ENCODE measurements around the gene CNOT8. TPM values are rescaled to one million over a fixed set of nuclear protein-coding genes. Genes with fewer than 3 reads are reported as not detected.

The CNOT8 gene
- total and polyA plus RNA-seq, 2 of the 4 experiments (the other 2 are of a cell fraction), result 41.4 to 49.1 TPM

DNA sequence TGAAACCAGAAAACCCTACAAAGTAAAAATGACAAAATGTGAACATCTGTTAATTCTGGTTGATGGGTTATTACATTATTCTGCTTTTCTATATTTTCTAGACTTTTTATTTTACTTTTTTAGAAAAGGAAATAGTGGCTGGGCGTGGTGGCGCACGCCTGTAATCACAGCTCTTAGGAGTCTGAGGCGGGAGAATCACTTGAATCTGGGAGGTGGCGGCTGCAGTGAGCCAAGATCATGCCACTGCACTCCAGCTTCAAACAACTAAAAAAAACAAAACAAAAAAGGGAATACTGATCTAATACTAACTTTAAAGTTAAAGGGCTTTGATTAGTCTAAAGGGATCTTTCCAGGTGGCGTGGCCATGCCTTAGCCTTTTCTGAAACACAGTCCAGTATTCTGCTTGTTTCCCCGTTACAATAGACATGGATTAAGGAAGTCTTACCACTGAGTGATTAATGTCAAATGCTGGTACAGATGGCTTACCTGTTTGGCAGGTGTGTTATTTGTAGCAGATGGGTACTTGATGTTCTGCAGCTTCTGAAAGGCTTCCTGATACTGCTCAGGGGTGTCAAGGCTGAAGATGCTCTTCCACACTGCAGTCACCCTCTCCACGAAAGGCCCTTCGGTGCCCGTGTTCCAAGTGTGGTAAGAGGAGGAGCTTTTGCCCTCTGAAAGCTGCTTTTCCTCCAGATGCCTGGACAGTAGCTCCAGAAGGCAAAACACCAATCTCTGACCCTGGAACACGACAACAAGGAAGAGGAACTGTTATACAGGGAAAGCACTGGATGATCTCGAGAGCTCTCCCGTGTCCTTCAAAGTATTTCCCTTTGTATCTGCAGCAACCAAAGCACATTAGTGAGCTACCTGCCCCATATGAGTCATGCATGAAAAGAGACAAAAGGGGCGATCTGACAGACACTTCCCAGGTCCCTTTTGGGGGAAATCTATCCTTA lies 37.5 kb downstream of the CNOT8 start:
- no CpG with 5 or more reads among the region's 14 CpGs for WGBS, 2 experiments (ENCODE audit: extremely low coverage in 2 of 2, insufficient read length in 1 of 2)
- TF ChIP-seq, protein P1, sequence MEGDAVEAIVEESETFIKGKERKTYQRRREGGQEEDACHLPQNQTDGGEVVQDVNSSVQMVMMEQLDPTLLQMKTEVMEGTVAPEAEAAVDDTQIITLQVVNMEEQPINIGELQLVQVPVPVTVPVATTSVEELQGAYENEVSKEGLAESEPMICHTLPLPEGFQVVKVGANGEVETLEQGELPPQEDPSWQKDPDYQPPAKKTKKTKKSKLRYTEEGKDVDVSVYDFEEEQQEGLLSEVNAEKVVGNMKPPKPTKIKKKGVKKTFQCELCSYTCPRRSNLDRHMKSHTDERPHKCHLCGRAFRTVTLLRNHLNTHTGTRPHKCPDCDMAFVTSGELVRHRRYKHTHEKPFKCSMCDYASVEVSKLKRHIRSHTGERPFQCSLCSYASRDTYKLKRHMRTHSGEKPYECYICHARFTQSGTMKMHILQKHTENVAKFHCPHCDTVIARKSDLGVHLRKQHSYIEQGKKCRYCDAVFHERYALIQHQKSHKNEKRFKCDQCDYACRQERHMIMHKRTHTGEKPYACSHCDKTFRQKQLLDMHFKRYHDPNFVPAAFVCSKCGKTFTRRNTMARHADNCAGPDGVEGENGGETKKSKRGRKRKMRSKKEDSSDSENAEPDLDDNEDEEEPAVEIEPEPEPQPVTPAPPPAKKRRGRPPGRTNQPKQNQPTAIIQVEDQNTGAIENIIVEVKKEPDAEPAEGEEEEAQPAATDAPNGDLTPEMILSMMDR (conservative IDR thresholded peaks at IDR 0.05; ENCODE audit: low read depth, low read length), result no peak
- TF ChIP-seq BHLHE40 (IDR thresholded peaks at IDR 0.05; ENCODE audit: low read depth, low read length) (no peak), CHD1 (IDR thresholded peaks at IDR 0.05; ENCODE audit: low read depth, low read length) (no peak), FOS (IDR thresholded peaks at IDR 0.05; ENCODE audit: low read depth, low read length) (no peak), RFX5 (IDR thresholded peaks at IDR 0.05; ENCODE audit: low read depth, low read length) (no peak), RAD21 (IDR thresholded peaks at IDR 0.05; ENCODE audit: low read length) (no peak), NFE2L2 (IDR thresholded peaks at IDR 0.05; ENCODE audit: low read depth, low read length) (no peak), POLR2A (IDR thresholded peaks at IDR 0.05; ENCODE audit: low read depth, low read length) (no peak), MAFK (IDR thresholded peaks at IDR 0.05; ENCODE audit: low read depth, low read length) (no peak), RCOR1 (IDR thresholded peaks at IDR 0.05; ENCODE audit: insufficient replicate concordance, low read length) (no peak), SMC3 (IDR thresholded peaks at IDR 0.05; ENCODE audit: low read depth, low read length) (no peak), MXI1 (IDR thresholded peaks at IDR 0.05; ENCODE audit: borderline replicate concordance, low read depth, low read length) (no peak), CEBPB (IDR thresholded peaks at IDR 0.05; ENCODE audit: low read depth, low read length) (no peak)
- TF ChIP-seq, protein P2, sequence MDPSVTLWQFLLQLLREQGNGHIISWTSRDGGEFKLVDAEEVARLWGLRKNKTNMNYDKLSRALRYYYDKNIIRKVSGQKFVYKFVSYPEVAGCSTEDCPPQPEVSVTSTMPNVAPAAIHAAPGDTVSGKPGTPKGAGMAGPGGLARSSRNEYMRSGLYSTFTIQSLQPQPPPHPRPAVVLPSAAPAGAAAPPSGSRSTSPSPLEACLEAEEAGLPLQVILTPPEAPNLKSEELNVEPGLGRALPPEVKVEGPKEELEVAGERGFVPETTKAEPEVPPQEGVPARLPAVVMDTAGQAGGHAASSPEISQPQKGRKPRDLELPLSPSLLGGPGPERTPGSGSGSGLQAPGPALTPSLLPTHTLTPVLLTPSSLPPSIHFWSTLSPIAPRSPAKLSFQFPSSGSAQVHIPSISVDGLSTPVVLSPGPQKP (IDR thresholded peaks at IDR 0.05; ENCODE audit: borderline replicate concordance, low read depth, low read length), result no peak
- TF ChIP-seq, protein P3, sequence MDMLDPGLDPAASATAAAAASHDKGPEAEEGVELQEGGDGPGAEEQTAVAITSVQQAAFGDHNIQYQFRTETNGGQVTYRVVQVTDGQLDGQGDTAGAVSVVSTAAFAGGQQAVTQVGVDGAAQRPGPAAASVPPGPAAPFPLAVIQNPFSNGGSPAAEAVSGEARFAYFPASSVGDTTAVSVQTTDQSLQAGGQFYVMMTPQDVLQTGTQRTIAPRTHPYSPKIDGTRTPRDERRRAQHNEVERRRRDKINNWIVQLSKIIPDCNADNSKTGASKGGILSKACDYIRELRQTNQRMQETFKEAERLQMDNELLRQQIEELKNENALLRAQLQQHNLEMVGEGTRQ (IDR thresholded peaks at IDR 0.05; ENCODE audit: low read depth, low read length), result no peak

More for the DNA sequence above, 37.5 kb downstream of the CNOT8 start:
- no peak overlapping the region for H2BK120ac ChIP-seq (ENCODE audit: low read depth, low read length)
- H2AK5ac ChIP-seq (ENCODE audit: low read depth, low read length), result no peak overlapping the region
- H4K20me1 ChIP-seq (ENCODE audit: insufficient read depth, low read length), result no peaks in the 10 kb centered on the region
- H3K23ac ChIP-seq (ENCODE audit: low read depth, low read length), result no peak overlapping the region
- no peaks in the 10 kb centered on the region for H3K9me3 ChIP-seq (ENCODE audit: control insufficient read depth, insufficient read depth, low read length)
- H3K4me1 ChIP-seq (ENCODE audit: control insufficient read depth, insufficient read depth, low read length), result no peaks in the 10 kb centered on the region
- BruUV-seq (replicated peaks), result no TSS peak
- H2BK20ac ChIP-seq (ENCODE audit: low read depth, low read length), result no peak overlapping the region
- H3K4me2 ChIP-seq (ENCODE audit: low read depth, low read length), result no peak overlapping the region
- H2AFZ ChIP-seq (replicated peaks; ENCODE audit: low read length, poor library complexity), result no peak overlapping the region
- no peak overlapping the region for H3K18ac ChIP-seq (ENCODE audit: low read depth, low read length)
- H3K9ac ChIP-seq (ENCODE audit: low read depth, low read length), result no peak overlapping the region
- no peak overlapping the region for H3K27ac ChIP-seq (ENCODE audit: insufficient read depth, low read length)
- DNase-seq, result no peak
- no peak overlapping the region for H2BK15ac ChIP-seq (ENCODE audit: low read depth, low read length)
- no peak overlapping the region for H3K14ac ChIP-seq (replicated peaks; ENCODE audit: low read depth, low read length)
- no peaks in the 10 kb centered on the region; the same call in 1 of the 2 replicates for H3K9me1 ChIP-seq (ENCODE audit: insufficient read depth, low read length)
- H3K27me3 ChIP-seq (ENCODE audit: control insufficient read depth, insufficient read depth, low read length), result no peaks in the 10 kb centered on the region
- no peak for ATAC-seq (ENCODE audit: low read depth)
- intact Hi-C loops (cut with micrococcal nuclease) (no loop called here), dilution Hi-C loops (cut with HindIII; ENCODE audit: low sequenced_read_pairs, unreplicated experiment) (no loop called here), in situ Hi-C loops (cut with MboI; ENCODE audit: low sequenced_read_pairs) (no loop called here)
- H4K5ac ChIP-seq (ENCODE audit: low read depth, low read length), result no peak overlapping the region
- H4K8ac ChIP-seq (ENCODE audit: low read depth in 2 of 2, low read length in 2 of 2), result no peak overlapping the region
- H2BK5ac ChIP-seq (ENCODE audit: low read depth, low read length, poor library complexity, severe bottlenecking), result no peak overlapping the region
- H3K4ac ChIP-seq (ENCODE audit: low read depth, low read length), result no peak overlapping the region
- no peak overlapping the region for H2AK9ac ChIP-seq (replicated peaks; ENCODE audit: low read depth, low read length, poor library complexity)
- H3K56ac ChIP-seq (ENCODE audit: extremely low read depth, insufficient read depth, low read length), result no peak overlapping the region
- no peak overlapping the region for H4K91ac ChIP-seq (ENCODE audit: insufficient read depth, low read depth, low read length)
- ChIA-PET CTCF (no interaction called here), POLR2A (ENCODE audit: unreplicated experiment) (interaction anchor here (0.6 kb wide), 1 partner anchor 8 kb away, joined by 5 read pairs; no protein-coding TSS in a partner anchor)
- H3K36me3 ChIP-seq (ENCODE audit: control insufficient read depth, insufficient read depth, low read length), result peaks cover 42% of the 10 kb centered on the region
- no peak overlapping the region for H3K4me3 ChIP-seq (ENCODE audit: insufficient read depth, low read depth, low read length)
- H3K79me1 ChIP-seq (ENCODE audit: low read depth in 1 of 2, low read length in 2 of 2), result no peaks in the 10 kb centered on the region

Measured in IMR-90 (cell line).